ENCODE data around the gene BICD2. TPM values are rescaled to one million over a fixed set of nuclear protein-coding genes. Genes with fewer than 3 reads are reported as not detected.

BICD2 gene
- total and polyA plus RNA-seq, 2 of the 8 experiments (the other 6 are each of a cell fraction or from before 2014, with no cell fraction given): 6.6 to 22.8 TPM

DNA sequence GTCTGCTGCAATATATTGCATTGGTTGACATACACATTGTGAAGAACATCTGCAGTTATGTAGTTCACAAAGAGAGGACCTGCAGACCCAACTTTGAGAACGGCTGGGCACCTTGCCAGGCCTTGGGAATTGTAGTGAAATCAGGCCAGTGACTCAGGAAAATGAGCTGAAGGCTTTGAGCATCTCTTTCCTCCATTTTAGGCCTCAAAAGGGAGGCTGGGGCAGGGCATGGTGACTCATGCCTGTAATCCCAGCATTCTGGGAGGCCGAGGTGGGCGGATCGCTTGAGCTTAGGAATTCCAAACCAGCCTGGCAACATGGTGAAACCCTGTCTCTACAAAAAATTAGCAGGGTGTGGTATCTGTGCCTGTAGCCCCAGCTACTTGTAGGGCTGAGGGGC is 93.3 kb downstream of the BICD2 start:
- Histone ChIP-seq H3K23ac (ENCODE audit: insufficient read length) (no peak overlapping the region), H3K9me3 (ENCODE audit: insufficient read depth in 2 of 2, low read depth in 1 of 2, low read length in 1 of 2) (no peaks in the 10 kb centered on the region), H3K18ac (ENCODE audit: extremely low read depth, low read length) (no peak overlapping the region), H4K8ac (ENCODE audit: extremely low read depth, insufficient read depth, low read length) (no peak overlapping the region), H3K56ac (replicated peaks; ENCODE audit: insufficient read length, low read depth, low read length) (no peak overlapping the region), H2AK5ac (ENCODE audit: low read depth, low read length) (no peak overlapping the region), H2BK15ac (ENCODE audit: low read length) (no peak overlapping the region), H2BK20ac (ENCODE audit: low read length) (no peak overlapping the region), H3K27me3 (replicated peaks in 1 of 4; ENCODE audit: control insufficient read depth in 3 of 4, extremely low read depth in 1 of 4, insufficient read depth in 3 of 4, low read length in 3 of 4) (no peaks in the 10 kb centered on the region), H3K27ac (ENCODE audit: low read depth, low read length) (no peak overlapping the region), H3K79me2 (ENCODE audit: control insufficient read depth in 1 of 2, insufficient read depth in 2 of 2, low read length in 2 of 2) (peaks cover 0 to 31% of the 10 kb centered on the region in 2 experiments; a peak in 2 of 4 replicates), H4K5ac (ENCODE audit: insufficient read length, low read depth, low read length) (no peak overlapping the region), H4K91ac (replicated peaks; ENCODE audit: insufficient read length, low read length) (no peak overlapping the region), H2AFZ (ENCODE audit: low read length) (no peak overlapping the region), H3K36me3 (ENCODE audit: control insufficient read depth in 2 of 4, insufficient read depth in 4 of 4, low read length in 3 of 4) (no peaks in the 10 kb centered on the region; a peak in 1 of 8 replicates), H2BK120ac (replicated peaks; ENCODE audit: low read depth, low read length) (no peak overlapping the region), H2BK12ac (ENCODE audit: low read depth, low read length) (no peak overlapping the region), H3K4ac (replicated peaks; ENCODE audit: insufficient read length, low read depth, low read length) (no peak overlapping the region), H4K20me1 (replicated peaks in 1 of 2; ENCODE audit: control insufficient read depth in 1 of 2, insufficient read depth in 2 of 2, low read length in 2 of 2) (peaks cover 3 to 16% of the 10 kb centered on the region in 2 experiments), H3K14ac (ENCODE audit: insufficient read length) (no peak overlapping the region), H3K4me2 (ENCODE audit: insufficient read depth in 1 of 2, low read depth in 2 of 2, low read length in 2 of 2) (peak overlapping the region; percentile 71 to 81; a peak in 3 of 4 replicates), H3K4me1 (replicated peaks in 1 of 4; ENCODE audit: control insufficient read depth in 3 of 4, insufficient read depth in 4 of 4, low read length in 3 of 4) (peaks cover 0 to 8% (median 3%) of the 10 kb centered on the region in 4 experiments; a peak in 5 of 7 replicates), H3K23me2 (ENCODE audit: low read depth, low read length) (peaks cover 10% of the 10 kb centered on the region), H3K4me3 (ENCODE audit: extremely low read depth in 1 of 4, insufficient read depth in 2 of 4, low read depth in 3 of 4, low read length in 4 of 4) (peak overlapping the region in 3 of 4 experiments; percentile 79 to 99 (median 99); a peak in 5 of 8 replicates), H3K79me1 (ENCODE audit: low read depth, low read length) (peaks cover 13% of the 10 kb centered on the region), H2BK5ac (ENCODE audit: low read depth, low read length) (no peak overlapping the region), H3K9ac (replicated peaks in 1 of 4; ENCODE audit: extremely low read depth in 1 of 4, low read depth in 3 of 4, low read length in 3 of 4) (no peak overlapping the region)
- DNase-seq (ENCODE audit: low read depth in 1 of 2, low spot score in 2 of 2) (no peak), FAIRE-seq (no peak)
- POLR2A ChIA-PET (ENCODE audit: partially characterized antibody): interaction anchor here (1.2 to 1.6 kb wide), 2 partner anchors 8 to 18 kb away, joined by 4 to 6 read pairs; no protein-coding TSS in a partner anchor
- WGBS, 2 experiments (ENCODE audit: extremely low coverage in 1 of 2, insufficient coverage in 1 of 2, insufficient read length in 1 of 2, insufficient replicate concordance in 2 of 2, low coverage in 1 of 2, low lambda C conversion rate in 2 of 2, missing lambda C conversion rate in 1 of 2): 84% methylated on average over 4 of the region's 4 CpGs; no CpG with 5 or more reads in 1 of the 2 experiments
- CTCF ChIA-PET (ENCODE audit: partially characterized antibody): interaction anchor here (1.0 to 2.1 kb wide), 7 partner anchors 8 to 44 kb away, joined by 3 to 7 read pairs (median 4); no protein-coding TSS in a partner anchor
- TF ChIP-seq POU5F1 (IDR thresholded peaks at IDR 0.05; ENCODE audit: low read depth, low read length) (no peak), MAFK (IDR thresholded peaks at IDR 0.05; ENCODE audit: low read depth, low read length) (no peak), ASH2L (IDR thresholded peaks at IDR 0.05; ENCODE audit: low read length) (no peak), GTF2F1 (IDR thresholded peaks at IDR 0.05; ENCODE audit: borderline replicate concordance, low read depth, low read length) (no peak), BACH1 (IDR thresholded peaks at IDR 0.05; ENCODE audit: low read length) (no peak)

All from H1 (cell line).